Measurements from ENCODE around the gene CPEB4. TPM values are rescaled to one million over a fixed set of nuclear protein-coding genes. Genes with fewer than 3 reads are reported as not detected.

Gene CPEB4
- total and polyA plus RNA-seq, 2 of the 8 experiments (the other 6 are each of a cell fraction or from before 2014, with no cell fraction given): 8.4 to 13.4 TPM

GRCh38 chr5:174011441-174011840, 123.3 kb downstream of the CPEB4 start:
- no peak for DNase-seq (ENCODE audit: low read depth in 1 of 2, low spot score in 2 of 2)
- no peak overlapping the region for H4K5ac ChIP-seq (ENCODE audit: insufficient read length, low read depth, low read length)
- H3K36me3 ChIP-seq (ENCODE audit: control insufficient read depth in 2 of 4, insufficient read depth in 4 of 4, low read length in 3 of 4): no peaks in the 10 kb centered on the region
- ChIA-PET CTCF (ENCODE audit: partially characterized antibody) (interaction anchor here (1.2 kb wide), 1 partner anchor 115 kb away, joined by 3 read pairs; no protein-coding TSS in a partner anchor), POLR2A (ENCODE audit: partially characterized antibody) (no interaction called here)
- H2BK12ac ChIP-seq (ENCODE audit: low read depth, low read length): no peak overlapping the region
- no peaks in the 10 kb centered on the region for H3K23me2 ChIP-seq (ENCODE audit: low read depth, low read length)
- H3K23ac ChIP-seq (ENCODE audit: insufficient read length): no peak overlapping the region
- H3K79me1 ChIP-seq (ENCODE audit: low read depth, low read length): no peaks in the 10 kb centered on the region
- H3K9ac ChIP-seq (replicated peaks in 1 of 4; ENCODE audit: extremely low read depth in 1 of 4, low read depth in 3 of 4, low read length in 3 of 4): no peak overlapping the region
- no peaks in the 10 kb centered on the region for H3K79me2 ChIP-seq (ENCODE audit: control insufficient read depth in 1 of 2, insufficient read depth in 2 of 2, low read length in 2 of 2)
- WGBS, 2 experiments (ENCODE audit: extremely low coverage in 1 of 2, insufficient coverage in 1 of 2, insufficient read length in 1 of 2, insufficient replicate concordance in 2 of 2, low coverage in 1 of 2, low lambda C conversion rate in 2 of 2, missing lambda C conversion rate in 1 of 2): 82% methylated on average over 3 of the region's 3 CpGs; no CpG with 5 or more reads in 1 of the 2 experiments
- H3K56ac ChIP-seq (replicated peaks; ENCODE audit: insufficient read length, low read depth, low read length): no peak overlapping the region
- H3K27ac ChIP-seq (ENCODE audit: low read depth, low read length): no peak overlapping the region
- H2AFZ ChIP-seq (ENCODE audit: low read length): no peak overlapping the region
- FAIRE-seq: no peak
- H3K4me3 ChIP-seq (ENCODE audit: extremely low read depth in 1 of 4, insufficient read depth in 2 of 4, low read depth in 3 of 4, low read length in 4 of 4): no peak overlapping the region
- H3K14ac ChIP-seq (ENCODE audit: insufficient read length): no peak overlapping the region
- H3K4me1 ChIP-seq (replicated peaks in 1 of 4; ENCODE audit: control insufficient read depth in 3 of 4, insufficient read depth in 4 of 4, low read length in 3 of 4): no peaks in the 10 kb centered on the region
- H3K18ac ChIP-seq (ENCODE audit: extremely low read depth, low read length): no peak overlapping the region
- no peak overlapping the region for H2AK5ac ChIP-seq (ENCODE audit: low read depth, low read length)
- no peak overlapping the region for H4K8ac ChIP-seq (ENCODE audit: extremely low read depth, insufficient read depth, low read length)
- H2BK120ac ChIP-seq (replicated peaks; ENCODE audit: low read depth, low read length): no peak overlapping the region
- no peak overlapping the region for H4K91ac ChIP-seq (replicated peaks; ENCODE audit: insufficient read length, low read length)
- H3K4me2 ChIP-seq (ENCODE audit: insufficient read depth in 1 of 2, low read depth in 2 of 2, low read length in 2 of 2): no peak overlapping the region
- H2BK5ac ChIP-seq (ENCODE audit: low read depth, low read length): no peak overlapping the region
- no peak overlapping the region for H2BK20ac ChIP-seq (ENCODE audit: low read length)
- no peaks in the 10 kb centered on the region for H3K27me3 ChIP-seq (replicated peaks in 1 of 4; ENCODE audit: control insufficient read depth in 3 of 4, extremely low read depth in 1 of 4, insufficient read depth in 3 of 4, low read length in 3 of 4)
- no peak overlapping the region for H2BK15ac ChIP-seq (ENCODE audit: low read length)
- H3K9me3 ChIP-seq (ENCODE audit: insufficient read depth in 2 of 2, low read depth in 1 of 2, low read length in 1 of 2): no peaks in the 10 kb centered on the region; a peak in 1 of 4 replicates
- no peak overlapping the region for H3K4ac ChIP-seq (replicated peaks; ENCODE audit: insufficient read length, low read depth, low read length)
- TF ChIP-seq CTBP2 (IDR thresholded peaks at IDR 0.05; ENCODE audit: borderline replicate concordance, insufficient read depth, insufficient read length, low read length): no peak
- TF ChIP-seq KDM1A (IDR thresholded peaks at IDR 0.05; ENCODE audit: borderline replicate concordance, low read length): no peak
- H4K20me1 ChIP-seq (replicated peaks in 1 of 2; ENCODE audit: control insufficient read depth in 1 of 2, insufficient read depth in 2 of 2, low read length in 2 of 2): no peaks in the 10 kb centered on the region

Other genes with a start within 250 kb of the CPEB4 start
- 0.29 TPM in 1 of 2 replicates, not detected in the other for gene C5orf47, start 100.8 kb downstream of the CPEB4 start, total RNA-seq (2021; fragmentation: NEBNext Ultra II Directional; extraction: Animal tissue kit (Norgen Biotek cat#: 25700))
- gene C5orf47, start 100.8 kb downstream of the CPEB4 start, polyA plus RNA-seq (2011; rRNA removed): 0.09 and 0.11 TPM in 2 replicates
- gene NSG2, start 157.4 kb downstream of the CPEB4 start, total RNA-seq (2021; fragmentation: NEBNext Ultra II Directional; extraction: Animal tissue kit (Norgen Biotek cat#: 25700)): 0.34 and 0.78 TPM in 2 replicates
- 0.53 and 0.56 TPM in 2 replicates for gene NSG2, start 157.4 kb downstream of the CPEB4 start, polyA plus RNA-seq (2011; rRNA removed)

Measured in H1 (cell line).